ENCODE results near the gene SHISA7. TPM values are rescaled to one million over a fixed set of nuclear protein-coding genes. Genes with fewer than 3 reads are reported as not detected.

The SHISA7 gene
- total and polyA plus RNA-seq, 4 donors, result 4.0 to 35.6 (median 17.1) TPM

- H3K27me3 ChIP-seq (ENCODE audit: control insufficient read depth, insufficient read depth, low read length), result peaks cover 23% of the 10 kb centered on the region
- no peak overlapping the region for H3K4me3 ChIP-seq (ENCODE audit: low read depth, low read length)
- peak in 2 of 6 donors; percentile 82 to 85 for DNase-seq (ENCODE audit: low read depth in 4 of 6, low spot score in 6 of 6)
- no peak overlapping the region for H3K27ac ChIP-seq (ENCODE audit: low read depth, low read length)
- peaks cover 6% of the 10 kb centered on the region for H3K36me3 ChIP-seq (ENCODE audit: control insufficient read depth, insufficient read depth, low read length)
- no peaks in the 10 kb centered on the region for H3K9me3 ChIP-seq (ENCODE audit: control insufficient read depth, insufficient read depth, low read length)
- H3K4me1 ChIP-seq (ENCODE audit: control insufficient read depth, insufficient read depth, low read length), result peaks cover 69% of the 10 kb centered on the region
- 14% methylated on average over 15 of the region's 16 CpGs for WGBS (ENCODE audit: insufficient coverage)
Measured at GRCh38 chr19:55447421-55448174, 4.5 kb upstream of the SHISA7 start.

GRCh38 chr19:55446060-55446459 is 3.0 kb upstream of the SHISA7 start:
- Histone ChIP-seq H3K36me3 (ENCODE audit: control insufficient read depth, insufficient read depth, low read length) (peaks cover 15% of the 10 kb centered on the region), H3K9me3 (ENCODE audit: control insufficient read depth, insufficient read depth, low read length) (no peaks in the 10 kb centered on the region), H3K27me3 (ENCODE audit: control insufficient read depth, insufficient read depth, low read length) (peaks cover 28% of the 10 kb centered on the region), H3K4me1 (ENCODE audit: control insufficient read depth, insufficient read depth, low read length) (peaks cover 69% of the 10 kb centered on the region), H3K4me3 (ENCODE audit: low read depth, low read length) (no peak overlapping the region), H3K27ac (ENCODE audit: low read depth, low read length) (no peak overlapping the region)
- no peak for DNase-seq (ENCODE audit: low read depth in 4 of 6, low spot score in 6 of 6)
- 82% methylated on average over 3 of the region's 8 CpGs for WGBS (ENCODE audit: insufficient coverage)

- no peak overlapping the region for H3K27ac ChIP-seq (ENCODE audit: low read depth, low read length)
- no peak overlapping the region for H3K4me3 ChIP-seq (ENCODE audit: low read depth, low read length)
- H3K27me3 ChIP-seq (ENCODE audit: control insufficient read depth, insufficient read depth, low read length), result peaks cover 40% of the 10 kb centered on the region
Measured at GRCh38 chr19:55444646-55445045, 1.5 kb upstream of the SHISA7 start.

GRCh38 chr19:55443824-55444480 is 852 bp upstream of the SHISA7 start:
- no peak overlapping the region for H3K27ac ChIP-seq (ENCODE audit: low read depth, low read length)

More at GRCh38 chr19:55444646-55445045, 1.5 kb upstream of the SHISA7 start:
- H3K36me3 ChIP-seq (ENCODE audit: control insufficient read depth, insufficient read depth, low read length), result peaks cover 24% of the 10 kb centered on the region
- peaks cover 71% of the 10 kb centered on the region for H3K4me1 ChIP-seq (ENCODE audit: control insufficient read depth, insufficient read depth, low read length)
- WGBS (ENCODE audit: insufficient coverage), result 31% methylated on average over 10 of the region's 11 CpGs
- H3K9me3 ChIP-seq (ENCODE audit: control insufficient read depth, insufficient read depth, low read length), result no peaks in the 10 kb centered on the region
- DNase-seq (ENCODE audit: low read depth in 4 of 6, low spot score in 6 of 6), result no peak

GRCh38 chr19:55442372-55442961 is 633 bp downstream of the SHISA7 start:
- peaks cover 53% of the 10 kb centered on the region for H3K4me1 ChIP-seq (ENCODE audit: control insufficient read depth, insufficient read depth, low read length)
- no peak overlapping the region for H3K4me3 ChIP-seq (ENCODE audit: low read depth, low read length)
- peaks cover 40% of the 10 kb centered on the region for H3K27me3 ChIP-seq (ENCODE audit: control insufficient read depth, insufficient read depth, low read length)
- peak in 1 of 6 donors; percentile 30 for DNase-seq (ENCODE audit: low read depth in 4 of 6, low spot score in 6 of 6)
- WGBS (ENCODE audit: insufficient coverage), result 2% methylated on average over 71 of the region's 72 CpGs
- H3K36me3 ChIP-seq (ENCODE audit: control insufficient read depth, insufficient read depth, low read length), result peaks cover 39% of the 10 kb centered on the region
- H3K9me3 ChIP-seq (ENCODE audit: control insufficient read depth, insufficient read depth, low read length), result no peaks in the 10 kb centered on the region
- H3K27ac ChIP-seq (ENCODE audit: low read depth, low read length), result no peak overlapping the region

More at GRCh38 chr19:55443824-55444480, 852 bp upstream of the SHISA7 start:
- peaks cover 40% of the 10 kb centered on the region for H3K27me3 ChIP-seq (ENCODE audit: control insufficient read depth, insufficient read depth, low read length)
- WGBS (ENCODE audit: insufficient coverage), result 51% methylated on average over 12 of the region's 18 CpGs
- H3K9me3 ChIP-seq (ENCODE audit: control insufficient read depth, insufficient read depth, low read length), result no peaks in the 10 kb centered on the region
- H3K36me3 ChIP-seq (ENCODE audit: control insufficient read depth, insufficient read depth, low read length), result peaks cover 27% of the 10 kb centered on the region
- no peak for DNase-seq (ENCODE audit: low read depth in 4 of 6, low spot score in 6 of 6)
- H3K4me3 ChIP-seq (ENCODE audit: low read depth, low read length), result no peak overlapping the region
- H3K4me1 ChIP-seq (ENCODE audit: control insufficient read depth, insufficient read depth, low read length), result peaks cover 64% of the 10 kb centered on the region

- Histone ChIP-seq H3K27ac (ENCODE audit: low read depth, low read length) (no peak overlapping the region), H3K27me3 (ENCODE audit: control insufficient read depth, insufficient read depth, low read length) (peaks cover 40% of the 10 kb centered on the region), H3K4me3 (ENCODE audit: low read depth, low read length) (no peak overlapping the region)
Measured at GRCh38 chr19:55441692-55442321, 1.3 kb downstream of the SHISA7 start.

GRCh38 chr19:55441319-55441691 is 1.8 kb downstream of the SHISA7 start:
- Histone ChIP-seq H3K27me3 (ENCODE audit: control insufficient read depth, insufficient read depth, low read length) (peaks cover 40% of the 10 kb centered on the region), H3K27ac (ENCODE audit: low read depth, low read length) (no peak overlapping the region), H3K4me3 (ENCODE audit: low read depth, low read length) (no peak overlapping the region), H3K4me1 (ENCODE audit: control insufficient read depth, insufficient read depth, low read length) (peaks cover 47% of the 10 kb centered on the region), H3K9me3 (ENCODE audit: control insufficient read depth, insufficient read depth, low read length) (no peaks in the 10 kb centered on the region), H3K36me3 (ENCODE audit: control insufficient read depth, insufficient read depth, low read length) (peaks cover 48% of the 10 kb centered on the region)
- no peak for DNase-seq (ENCODE audit: low read depth in 4 of 6, low spot score in 6 of 6)
- WGBS (ENCODE audit: insufficient coverage), result 17% methylated on average over 20 of the region's 21 CpGs

More at GRCh38 chr19:55441692-55442321, 1.3 kb downstream of the SHISA7 start:
- DNase-seq (ENCODE audit: low read depth in 4 of 6, low spot score in 6 of 6), result no peak
- no peaks in the 10 kb centered on the region for H3K9me3 ChIP-seq (ENCODE audit: control insufficient read depth, insufficient read depth, low read length)
- peaks cover 46% of the 10 kb centered on the region for H3K36me3 ChIP-seq (ENCODE audit: control insufficient read depth, insufficient read depth, low read length)
- peaks cover 48% of the 10 kb centered on the region for H3K4me1 ChIP-seq (ENCODE audit: control insufficient read depth, insufficient read depth, low read length)
- 18% methylated on average over 27 of the region's 39 CpGs for WGBS (ENCODE audit: insufficient coverage)

- 16% methylated on average over 38 of the region's 39 CpGs for WGBS (ENCODE audit: insufficient coverage)
Measured at GRCh38 chr19:55440411-55441105, 2.5 kb downstream of the SHISA7 start.

GRCh38 chr19:55439052-55439451 is 4.0 kb downstream of the SHISA7 start:
- Histone ChIP-seq H3K27ac (ENCODE audit: low read depth, low read length) (no peak overlapping the region), H3K36me3 (ENCODE audit: control insufficient read depth, insufficient read depth, low read length) (peaks cover 60% of the 10 kb centered on the region), H3K4me3 (ENCODE audit: low read depth, low read length) (no peak overlapping the region), H3K4me1 (ENCODE audit: control insufficient read depth, insufficient read depth, low read length) (peaks cover 37% of the 10 kb centered on the region), H3K27me3 (ENCODE audit: control insufficient read depth, insufficient read depth, low read length) (peaks cover 29% of the 10 kb centered on the region), H3K9me3 (ENCODE audit: control insufficient read depth, insufficient read depth, low read length) (no peaks in the 10 kb centered on the region)
- WGBS (ENCODE audit: insufficient coverage), result 73% methylated on average over 5 of the region's 5 CpGs
- DNase-seq (ENCODE audit: low read depth in 4 of 6, low spot score in 6 of 6), result no peak

More at GRCh38 chr19:55440411-55441105, 2.5 kb downstream of the SHISA7 start:
- peaks cover 48% of the 10 kb centered on the region for H3K36me3 ChIP-seq (ENCODE audit: control insufficient read depth, insufficient read depth, low read length)
- no peak for DNase-seq (ENCODE audit: low read depth in 4 of 6, low spot score in 6 of 6)
- H3K27ac ChIP-seq (ENCODE audit: low read depth, low read length), result no peak overlapping the region
- peaks cover 40% of the 10 kb centered on the region for H3K27me3 ChIP-seq (ENCODE audit: control insufficient read depth, insufficient read depth, low read length)
- H3K9me3 ChIP-seq (ENCODE audit: control insufficient read depth, insufficient read depth, low read length), result no peaks in the 10 kb centered on the region
- H3K4me1 ChIP-seq (ENCODE audit: control insufficient read depth, insufficient read depth, low read length), result peaks cover 47% of the 10 kb centered on the region
- H3K4me3 ChIP-seq (ENCODE audit: low read depth, low read length), result no peak overlapping the region

All from spinal cord (tissue), 10 donors.